Islet precursor cell (in vitro differentiated cells): Measurements from ENCODE around the gene SEMA3C.
A peak's percentile ranks its signal among the peaks of the same experiment; 100 is the strongest.

Experiments used
- DNase-seq: peaks from one replicate; pipeline ENCODE4 v3.0.0-alpha.2; 2018

SEMA3C gene

GRCh38 chr7:80884511-80885195, 34.2 kb downstream of the SEMA3C start:
- DNase-seq: no peak

- peak; percentile 89 for DNase-seq
These were observed 35.5 kb downstream of the SEMA3C start for GRCh38 chr7:80883154-80884025.

- no peak for DNase-seq
These were observed 36.5 kb downstream of the SEMA3C start for GRCh38 chr7:80882213-80882801.

- DNase-seq: no peak
These were observed 37.4 kb downstream of the SEMA3C start for GRCh38 chr7:80881351-80881900.

GRCh38 chr7:80879849-80880248, 39.0 kb downstream of the SEMA3C start:
- DNase-seq: no peak

- DNase-seq: peak; percentile 93
These were observed 41.9 kb downstream of the SEMA3C start for GRCh38 chr7:80876894-80877414.

GRCh38 chr7:80875537-80876120, 43.2 kb downstream of the SEMA3C start:
- no peak for DNase-seq

GRCh38 chr7:80873140-80873539, 45.7 kb downstream of the SEMA3C start:
- DNase-seq: no peak

GRCh38 chr7:80871228-80871627, 47.6 kb downstream of the SEMA3C start:
- no peak for DNase-seq

- DNase-seq: no peak
These were observed 48.0 kb downstream of the SEMA3C start for GRCh38 chr7:80870813-80871212.

GRCh38 chr7:80869821-80870751, 48.8 kb downstream of the SEMA3C start:
- no peak for DNase-seq

GRCh38 chr7:80869106-80869784, 49.6 kb downstream of the SEMA3C start:
- DNase-seq: no peak

GRCh38 chr7:80868566-80868965, 50.3 kb downstream of the SEMA3C start:
- DNase-seq: no peak

- DNase-seq: no peak
These were observed 58.3 kb downstream of the SEMA3C start for GRCh38 chr7:80860554-80860953.

GRCh38 chr7:80859272-80859970, 59.4 kb downstream of the SEMA3C start:
- peak; percentile 63 for DNase-seq

GRCh38 chr7:80858141-80858903, 60.5 kb downstream of the SEMA3C start:
- no peak for DNase-seq

GRCh38 chr7:80856769-80857168, 62.1 kb downstream of the SEMA3C start:
- DNase-seq: no peak

GRCh38 chr7:80851896-80852476, 66.9 kb downstream of the SEMA3C start:
- DNase-seq: no peak

- no peak for DNase-seq
These were observed 70.0 kb downstream of the SEMA3C start for GRCh38 chr7:80848841-80849240.
